GM18870 (cell line): ENCODE measurements around the gene OR6Q1.
A peak's percentile ranks its signal among the peaks of the same experiment; 100 is the strongest.

ENCODE experiments used
- ATAC-seq: cut with Tn5 transposase; IDR thresholded peaks from one replicate; pipeline ENCODE4 v1.9.1; 2021; ENCODE audit warnings: moderate library complexity; ENCODE audit not compliant: unreplicated experiment

Gene OR6Q1

GRCh38 chr11:58057481-58057880 lies 26.7 kb downstream of the OR6Q1 start:
- ATAC-seq: no peak

GRCh38 chr11:58058276-58059006 lies 27.7 kb downstream of the OR6Q1 start:
- ATAC-seq: no peak

GRCh38 chr11:58059007-58059350 lies 28.2 kb downstream of the OR6Q1 start:
- no peak for ATAC-seq

- no peak for ATAC-seq
These were observed 29.8 kb downstream of the OR6Q1 start for GRCh38 chr11:58060535-58060934.

GRCh38 chr11:58060939-58061672 lies 30.4 kb downstream of the OR6Q1 start:
- ATAC-seq: no peak

GRCh38 chr11:58061813-58062212 lies 31.1 kb downstream of the OR6Q1 start:
- peak; percentile 77 for ATAC-seq

- ATAC-seq: no peak
These were observed 36.9 kb downstream of the OR6Q1 start for GRCh38 chr11:58067685-58068084.

- ATAC-seq: no peak
These were observed 37.9 kb downstream of the OR6Q1 start for GRCh38 chr11:58068655-58069054.

GRCh38 chr11:58070585-58070984 lies 39.8 kb downstream of the OR6Q1 start:
- no peak for ATAC-seq

GRCh38 chr11:58075781-58076180 lies 45.0 kb downstream of the OR6Q1 start:
- ATAC-seq: no peak
